Embryonic facial prominence (tissue), 1 donor: Measurements from ENCODE around the gene TANC1.
"Not testable (repeated sequence)": the region's sequence is repeated elsewhere in the genome, so short reads cannot be mapped to it uniquely, and the experiment has no call there.

ENCODE experiments used
- DNase-seq: peaks from one replicate; pipeline ENCODE4 v3.0.0-alpha.2; 2016; ENCODE audit errors: extremely low spot score

The TANC1 gene

DNA sequence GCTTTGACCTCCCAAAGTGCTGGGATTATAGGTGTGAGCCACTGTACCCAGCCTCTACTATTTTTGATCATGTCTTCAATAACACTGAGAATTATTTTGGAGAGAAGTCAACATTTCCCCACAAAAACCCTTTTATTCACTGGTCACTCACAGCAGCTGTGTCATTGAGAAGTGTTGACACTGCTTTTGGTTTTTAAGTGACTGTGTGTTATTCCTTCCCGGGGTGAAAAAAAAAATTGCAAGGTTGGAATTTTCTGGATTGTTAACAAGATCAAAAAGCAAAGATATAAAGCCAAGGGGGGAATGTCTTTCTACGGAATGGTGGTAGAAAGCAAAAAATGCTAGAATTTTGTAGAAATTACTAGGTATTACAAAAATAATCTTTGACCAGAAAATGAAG lies 61.5 kb downstream of the TANC1 start:
- DNase-seq: no peak

DNA sequence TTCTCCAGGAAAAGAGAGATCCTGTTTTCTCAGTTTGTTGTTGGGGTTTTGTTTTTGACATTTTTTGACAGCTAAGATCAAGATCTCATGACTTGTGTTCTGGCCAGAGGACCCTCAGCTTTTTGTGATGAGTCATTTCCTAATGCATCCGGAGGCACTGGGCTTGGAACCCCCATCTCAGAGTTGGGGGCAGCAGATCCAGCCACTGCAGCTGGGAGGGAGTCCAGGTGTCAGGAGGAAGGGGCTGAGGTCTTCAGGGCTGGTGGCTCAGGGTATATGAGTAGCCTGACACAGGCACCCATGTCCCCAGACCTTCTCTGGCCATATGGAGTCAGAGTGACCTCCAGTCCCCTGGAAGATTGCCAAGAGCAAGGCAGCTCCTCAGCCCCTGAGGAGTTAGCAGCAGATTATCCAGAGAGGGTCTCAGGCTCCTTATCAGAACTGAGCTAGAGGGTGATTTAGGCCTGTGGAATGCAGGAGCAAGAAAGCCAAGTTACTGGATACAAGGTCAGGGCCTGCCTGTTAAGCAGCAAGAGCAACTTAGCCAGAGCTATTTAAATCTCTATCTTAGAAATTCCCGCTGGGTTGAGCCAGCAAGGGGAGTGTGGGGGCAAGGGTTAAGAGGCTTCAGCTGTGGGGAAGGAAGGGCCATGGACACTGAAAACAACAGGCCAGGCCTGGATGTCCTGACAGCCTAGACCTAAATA lies 62.4 kb downstream of the TANC1 start:
- no peak for DNase-seq

- no peak for DNase-seq
Measured at GRCh38 chr2:159032146-159032545, 63.7 kb downstream of the TANC1 start.

- DNase-seq: no peak
Measured at GRCh38 chr2:159032580-159032979, 64.1 kb downstream of the TANC1 start.

GRCh38 chr2:159034713-159035112 lies 66.3 kb downstream of the TANC1 start:
- no peak for DNase-seq

GRCh38 chr2:159035790-159036411 lies 67.5 kb downstream of the TANC1 start:
- DNase-seq: no peak

GRCh38 chr2:159036461-159036860 lies 68.0 kb downstream of the TANC1 start:
- DNase-seq: not testable (repeated sequence)

- not testable (repeated sequence) for DNase-seq
Measured at GRCh38 chr2:159041328-159041727, 72.9 kb downstream of the TANC1 start.

DNA sequence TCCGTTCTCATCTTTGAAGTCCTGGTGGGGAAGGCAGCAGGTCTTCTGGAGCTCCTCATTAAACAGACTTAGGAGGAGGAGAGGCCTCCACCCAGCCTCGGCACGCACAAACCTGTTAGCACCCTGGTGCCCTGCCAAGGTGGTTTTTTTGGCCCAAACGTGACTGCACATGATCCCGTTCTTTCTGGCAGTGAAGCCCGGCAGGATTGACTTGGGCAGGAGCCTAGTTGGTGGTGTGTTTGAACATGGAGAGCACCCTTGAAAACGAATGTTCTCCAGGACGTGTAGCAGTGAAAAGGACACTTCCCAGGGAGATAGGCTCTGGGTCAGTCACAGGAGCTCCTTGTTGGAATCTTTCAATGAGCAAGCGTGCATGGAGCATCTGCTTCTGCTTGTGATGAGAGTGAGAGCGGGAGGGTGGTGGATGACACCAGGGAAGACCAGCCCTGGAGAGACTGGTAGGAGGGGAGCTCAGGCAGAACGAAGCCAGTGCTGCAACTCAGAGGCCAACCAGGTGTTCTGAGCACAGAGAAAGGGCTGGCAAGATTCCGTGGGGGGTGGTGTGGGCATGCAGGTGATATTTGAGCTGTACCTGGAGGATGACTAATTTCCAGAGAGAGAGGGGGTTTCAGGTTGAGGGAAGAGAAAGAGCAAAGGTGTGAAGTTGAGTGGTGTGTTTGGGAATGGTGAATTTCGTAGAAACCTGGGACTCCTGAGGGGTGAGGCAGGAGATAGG lies 73.8 kb downstream of the TANC1 start:
- no peak for DNase-seq

DNA sequence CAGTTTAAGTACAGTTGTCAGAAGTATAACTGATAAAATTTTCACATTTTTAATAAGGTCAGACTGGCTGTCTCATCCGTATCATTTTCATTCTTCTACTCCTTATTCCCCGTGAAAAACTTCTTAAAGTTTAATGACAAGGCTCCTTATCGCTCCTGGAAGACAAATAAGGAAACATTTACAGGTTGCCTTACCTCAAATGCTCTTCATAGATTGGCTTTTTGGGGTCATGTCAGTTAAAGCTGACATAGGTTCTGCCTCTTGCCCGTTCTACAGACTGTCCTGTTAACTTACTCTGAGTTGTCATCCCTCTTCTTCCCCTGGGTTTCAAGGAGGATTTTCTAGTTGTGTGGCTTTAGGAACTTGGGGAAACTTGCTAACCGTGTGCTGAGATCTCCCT lies 75.3 kb downstream of the TANC1 start:
- no peak for DNase-seq

GRCh38 chr2:159044804-159045286 lies 76.4 kb downstream of the TANC1 start:
- DNase-seq: no peak

DNA sequence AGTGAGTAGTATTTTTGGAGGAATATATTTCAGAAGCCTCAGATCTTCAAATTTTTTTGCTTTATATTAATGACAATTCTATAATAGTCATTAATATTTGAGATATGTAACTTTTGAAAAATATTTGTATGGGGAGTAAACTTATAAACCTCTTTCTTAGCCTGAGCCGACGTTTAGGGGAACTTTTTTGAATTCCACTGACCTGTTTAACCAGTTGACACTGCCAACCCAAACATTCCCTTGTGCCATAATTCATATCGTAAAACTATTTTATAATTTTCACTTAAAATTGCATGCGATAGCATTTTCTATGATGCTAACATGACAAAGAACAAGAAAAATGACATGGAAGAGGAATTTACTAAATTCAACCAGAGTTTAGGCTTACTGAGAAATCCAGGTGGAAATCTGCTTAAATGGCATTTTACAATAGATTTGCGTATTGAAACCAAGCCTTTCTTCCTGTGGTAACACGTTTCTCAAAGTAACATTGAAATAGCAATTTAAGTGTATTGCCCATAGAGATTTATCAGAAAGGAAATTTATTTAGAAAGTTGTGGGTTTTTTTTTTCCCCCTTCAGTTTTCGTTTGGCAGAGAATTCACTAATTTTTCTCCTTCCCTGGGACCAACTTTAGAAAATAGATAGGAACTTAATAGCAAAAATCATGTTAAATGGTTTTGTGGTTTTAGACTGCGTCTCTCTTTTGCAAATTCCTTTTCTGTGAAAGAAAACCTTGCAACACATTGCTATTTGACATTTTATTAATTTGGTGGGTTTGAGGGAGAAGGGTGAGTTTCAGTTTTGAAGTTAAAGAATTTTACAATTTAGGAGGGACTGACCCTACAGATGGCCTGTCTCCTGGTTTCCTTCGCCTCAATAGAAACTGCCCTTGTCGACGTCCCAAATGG lies 77.4 kb downstream of the TANC1 start:
- DNase-seq: no peak

- DNase-seq: no peak
Measured at GRCh38 chr2:159046966-159047365, 78.5 kb downstream of the TANC1 start.

DNA sequence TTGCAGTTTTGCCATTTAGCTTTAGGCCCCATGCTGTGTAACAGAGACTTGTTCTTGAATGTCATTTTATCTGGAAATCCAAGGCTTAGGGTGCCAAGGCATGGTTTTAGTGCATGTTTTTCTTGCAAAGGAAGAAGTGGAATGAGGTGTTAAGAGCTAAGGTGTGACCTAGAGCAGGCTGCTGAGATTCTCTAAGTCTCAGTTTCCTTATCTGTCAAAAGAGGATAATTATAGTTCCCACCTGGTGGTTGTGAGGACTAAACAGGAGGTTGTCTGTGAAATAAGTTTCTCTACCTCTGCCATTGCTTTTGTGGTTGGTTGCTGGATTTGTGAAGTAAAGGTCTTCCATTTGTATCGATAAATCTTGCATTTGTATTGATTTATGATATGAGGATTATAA lies 82.0 kb downstream of the TANC1 start:
- no peak for DNase-seq

- DNase-seq: no peak
Measured at GRCh38 chr2:159051133-159051532, 82.7 kb downstream of the TANC1 start.

- no peak for DNase-seq
Measured at GRCh38 chr2:159051661-159052060, 83.2 kb downstream of the TANC1 start.

GRCh38 chr2:159052157-159052601 lies 83.7 kb downstream of the TANC1 start:
- DNase-seq: no peak

DNA sequence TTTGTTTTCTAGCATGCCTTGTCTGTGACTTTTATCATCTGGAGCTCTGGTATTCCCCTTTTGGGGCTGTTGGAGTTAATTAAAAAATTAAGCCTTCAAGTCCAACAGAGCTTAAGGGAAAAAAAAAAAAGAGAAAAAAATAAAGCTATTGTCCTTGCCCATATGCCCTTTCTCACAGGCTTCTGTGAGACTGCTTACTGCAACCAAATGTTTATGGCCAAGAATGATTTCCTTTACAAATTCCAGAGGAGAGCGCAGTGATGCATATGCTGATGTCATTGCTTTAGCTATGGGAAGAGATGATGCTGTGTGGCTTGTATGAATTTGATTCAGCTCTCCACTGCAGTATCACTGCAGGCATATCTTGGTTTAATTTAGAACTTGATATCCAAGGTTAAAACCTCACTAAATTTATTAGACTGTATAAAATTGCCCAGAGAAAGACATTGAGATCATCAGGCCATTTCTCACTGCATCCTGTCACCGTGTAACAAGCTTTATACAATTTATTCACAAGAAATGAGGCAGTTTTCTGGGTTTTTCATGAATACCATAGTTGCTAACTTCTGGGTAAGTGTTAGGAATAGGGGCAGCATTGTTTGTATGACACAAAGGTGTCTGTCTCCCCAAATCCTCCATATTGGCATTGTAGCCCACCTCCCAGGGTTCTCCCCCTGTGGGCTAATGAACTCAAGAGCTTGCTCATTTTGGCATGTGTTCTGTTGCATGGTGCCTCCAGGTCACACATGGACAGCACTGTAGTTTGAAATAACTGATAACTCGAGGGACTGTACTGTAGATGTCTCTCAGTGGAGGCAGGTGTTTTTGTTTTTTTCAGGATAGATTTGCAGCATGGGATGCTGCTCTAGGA lies 85.0 kb downstream of the TANC1 start:
- no peak for DNase-seq

DNA sequence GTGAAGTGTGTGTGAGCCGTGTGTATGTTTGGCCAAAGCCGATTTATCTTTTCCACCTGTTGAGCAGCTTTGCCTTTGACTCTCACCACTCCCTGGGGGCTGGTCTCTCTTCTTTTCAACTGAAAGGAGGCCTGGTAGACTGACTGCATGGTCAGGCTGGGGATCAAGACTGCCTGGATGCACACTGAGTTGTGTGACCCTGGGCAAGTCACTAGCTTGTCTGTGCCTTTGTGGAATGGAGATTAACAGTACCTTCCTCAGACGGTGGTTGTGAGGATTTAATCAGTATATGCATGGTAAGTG lies 85.5 kb downstream of the TANC1 start:
- DNase-seq: no peak

- DNase-seq: no peak
Measured at GRCh38 chr2:159054985-159055384, 86.5 kb downstream of the TANC1 start.

- DNase-seq: no peak
Measured at GRCh38 chr2:159060518-159060917, 92.1 kb downstream of the TANC1 start.
